Ishikawa (cell line): ENCODE measurements around the gene ZCCHC7.

Experiments
- CEBPB ChIP-seq: IDR thresholded peaks from 2 replicates; pipeline ENCODE4 v1.6.1; 2012
- CREB1 ChIP-seq: IDR thresholded peaks from 2 replicates; pipeline ENCODE4 v1.6.1; 2012; ENCODE audit warnings: low read depth
- EGR1 ChIP-seq: IDR thresholded peaks from 2 replicates; pipeline ENCODE4 v1.6.1; 2012
- EP300 ChIP-seq: IDR thresholded peaks from 2 replicates; pipeline ENCODE4 v1.6.1; 2012; ENCODE audit warnings: borderline replicate concordance
- FOXM1 ChIP-seq: IDR thresholded peaks from 2 replicates; pipeline ENCODE4 v1.6.1; 2012; ENCODE audit warnings: low read depth, borderline replicate concordance
- NFIC ChIP-seq: IDR thresholded peaks from 2 replicates; pipeline ENCODE4 v1.6.1; 2012
- RAD21 ChIP-seq: IDR thresholded peaks from 2 replicates; pipeline ENCODE4 v1.6.1; 2012; ENCODE audit warnings: low read depth
- TAF1 ChIP-seq: IDR thresholded peaks from 2 replicates; pipeline ENCODE4 v1.6.1; 2012; ENCODE audit warnings: low read depth, mild to moderate bottlenecking
- TCF12 ChIP-seq: IDR thresholded peaks from 2 replicates; pipeline ENCODE4 v1.6.1; 2012; ENCODE audit warnings: low read depth
- TEAD4 ChIP-seq: IDR thresholded peaks from 2 replicates; pipeline ENCODE4 v1.6.1; 2012
- YY1 ChIP-seq: IDR thresholded peaks from 2 replicates; pipeline ENCODE4 v1.6.1; 2012; ENCODE audit warnings: low read depth
- ZBTB7A ChIP-seq: IDR thresholded peaks from 2 replicates; pipeline ENCODE4 v1.6.1; 2012; ENCODE audit warnings: low read depth
- TF ChIP-seq, protein P1 (sequence below): IDR thresholded peaks from 2 replicates; pipeline ENCODE4 v1.6.1; 2012; ENCODE audit warnings: low read depth, mild to moderate bottlenecking
- TF ChIP-seq, protein P2 (sequence below): IDR thresholded peaks from 2 replicates; pipeline ENCODE4 v1.6.1; 2012
- TF ChIP-seq, protein P3 (sequence below): IDR thresholded peaks from 2 replicates; pipeline ENCODE4 v1.6.1; 2012

Gene ZCCHC7

DNA sequence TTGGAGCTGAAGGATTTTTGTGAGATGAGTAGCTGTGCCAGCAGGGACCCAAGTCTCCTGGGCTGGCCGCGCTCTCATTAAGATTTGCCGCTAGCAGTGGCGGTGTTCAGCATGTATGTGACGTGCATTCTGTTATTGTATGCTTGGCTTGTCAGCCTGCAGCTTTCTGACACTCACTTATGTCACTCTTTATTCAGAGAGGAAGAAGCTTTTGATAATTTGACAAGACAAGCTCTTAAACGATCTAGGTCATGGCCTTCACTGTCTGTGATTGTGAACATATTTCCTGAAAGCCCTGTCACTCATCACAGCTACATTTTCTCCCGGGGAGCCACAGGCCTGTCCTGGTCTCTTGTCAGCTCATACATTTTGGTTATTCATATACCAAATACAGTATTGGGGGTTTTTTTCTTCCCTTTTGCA is 203.9 kb downstream of the ZCCHC7 start:
- TF ChIP-seq RAD21 (no peak), EGR1 (no peak), NFIC (no peak), YY1 (no peak), FOXM1 (no peak), CREB1 (no peak), ZBTB7A (no peak), CEBPB (no peak), TCF12 (no peak), EP300 (no peak), TEAD4 (no peak), TAF1 (no peak)
- TF ChIP-seq, protein P1, sequence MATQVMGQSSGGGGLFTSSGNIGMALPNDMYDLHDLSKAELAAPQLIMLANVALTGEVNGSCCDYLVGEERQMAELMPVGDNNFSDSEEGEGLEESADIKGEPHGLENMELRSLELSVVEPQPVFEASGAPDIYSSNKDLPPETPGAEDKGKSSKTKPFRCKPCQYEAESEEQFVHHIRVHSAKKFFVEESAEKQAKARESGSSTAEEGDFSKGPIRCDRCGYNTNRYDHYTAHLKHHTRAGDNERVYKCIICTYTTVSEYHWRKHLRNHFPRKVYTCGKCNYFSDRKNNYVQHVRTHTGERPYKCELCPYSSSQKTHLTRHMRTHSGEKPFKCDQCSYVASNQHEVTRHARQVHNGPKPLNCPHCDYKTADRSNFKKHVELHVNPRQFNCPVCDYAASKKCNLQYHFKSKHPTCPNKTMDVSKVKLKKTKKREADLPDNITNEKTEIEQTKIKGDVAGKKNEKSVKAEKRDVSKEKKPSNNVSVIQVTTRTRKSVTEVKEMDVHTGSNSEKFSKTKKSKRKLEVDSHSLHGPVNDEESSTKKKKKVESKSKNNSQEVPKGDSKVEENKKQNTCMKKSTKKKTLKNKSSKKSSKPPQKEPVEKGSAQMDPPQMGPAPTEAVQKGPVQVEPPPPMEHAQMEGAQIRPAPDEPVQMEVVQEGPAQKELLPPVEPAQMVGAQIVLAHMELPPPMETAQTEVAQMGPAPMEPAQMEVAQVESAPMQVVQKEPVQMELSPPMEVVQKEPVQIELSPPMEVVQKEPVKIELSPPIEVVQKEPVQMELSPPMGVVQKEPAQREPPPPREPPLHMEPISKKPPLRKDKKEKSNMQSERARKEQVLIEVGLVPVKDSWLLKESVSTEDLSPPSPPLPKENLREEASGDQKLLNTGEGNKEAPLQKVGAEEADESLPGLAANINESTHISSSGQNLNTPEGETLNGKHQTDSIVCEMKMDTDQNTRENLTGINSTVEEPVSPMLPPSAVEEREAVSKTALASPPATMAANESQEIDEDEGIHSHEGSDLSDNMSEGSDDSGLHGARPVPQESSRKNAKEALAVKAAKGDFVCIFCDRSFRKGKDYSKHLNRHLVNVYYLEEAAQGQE = no peak
- TF ChIP-seq, protein P2, sequence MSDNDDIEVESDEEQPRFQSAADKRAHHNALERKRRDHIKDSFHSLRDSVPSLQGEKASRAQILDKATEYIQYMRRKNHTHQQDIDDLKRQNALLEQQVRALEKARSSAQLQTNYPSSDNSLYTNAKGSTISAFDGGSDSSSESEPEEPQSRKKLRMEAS = no peak
- TF ChIP-seq, protein P3, sequence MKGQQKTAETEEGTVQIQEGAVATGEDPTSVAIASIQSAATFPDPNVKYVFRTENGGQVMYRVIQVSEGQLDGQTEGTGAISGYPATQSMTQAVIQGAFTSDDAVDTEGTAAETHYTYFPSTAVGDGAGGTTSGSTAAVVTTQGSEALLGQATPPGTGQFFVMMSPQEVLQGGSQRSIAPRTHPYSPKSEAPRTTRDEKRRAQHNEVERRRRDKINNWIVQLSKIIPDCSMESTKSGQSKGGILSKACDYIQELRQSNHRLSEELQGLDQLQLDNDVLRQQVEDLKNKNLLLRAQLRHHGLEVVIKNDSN = no peak

DNA sequence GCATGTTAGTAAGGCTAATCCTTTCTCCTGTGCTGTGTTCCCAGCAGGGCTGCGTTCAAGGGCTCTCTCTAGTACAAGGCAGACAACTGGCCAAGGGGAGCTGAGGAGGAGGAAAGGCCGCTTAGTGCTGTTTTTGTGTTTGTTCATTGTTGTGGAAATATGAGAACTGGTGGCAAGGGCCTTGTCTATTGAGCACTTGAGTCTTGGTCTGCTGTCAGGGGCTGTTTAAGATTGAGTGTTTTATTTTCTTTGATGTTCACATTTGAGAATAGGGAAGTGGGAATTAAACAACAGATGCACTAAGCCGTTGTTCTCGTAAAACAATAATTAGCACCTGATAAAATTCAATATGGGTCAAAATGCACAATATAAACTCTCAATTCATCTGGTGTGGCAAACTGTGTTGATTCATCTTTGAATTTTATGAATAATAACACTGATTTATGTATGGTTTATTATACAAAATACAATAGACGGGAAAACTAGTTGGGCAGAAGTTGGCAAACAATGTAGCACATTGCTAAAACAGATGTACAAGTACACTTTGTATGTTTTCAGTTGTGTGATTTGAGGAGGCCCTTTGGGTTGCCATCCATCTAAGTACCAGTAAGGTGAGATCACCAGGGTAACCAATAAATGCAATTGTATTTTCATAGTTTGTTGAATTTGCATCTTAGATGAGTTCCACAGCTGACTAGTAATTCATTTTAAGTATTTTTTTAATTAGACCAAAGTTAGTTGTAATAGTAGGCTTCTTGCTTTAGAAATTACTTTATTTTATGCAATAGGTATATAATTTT is 204.5 kb downstream of the ZCCHC7 start:
- TF ChIP-seq, protein P3 = no peak
- TF ChIP-seq YY1 (no peak), ZBTB7A (no peak), TEAD4 (no peak), CEBPB (no peak), CREB1 (no peak), RAD21 (no peak), EGR1 (no peak), FOXM1 (no peak)
- TF ChIP-seq, protein P2 = no peak
- TF ChIP-seq, protein P1 = no peak

DNA sequence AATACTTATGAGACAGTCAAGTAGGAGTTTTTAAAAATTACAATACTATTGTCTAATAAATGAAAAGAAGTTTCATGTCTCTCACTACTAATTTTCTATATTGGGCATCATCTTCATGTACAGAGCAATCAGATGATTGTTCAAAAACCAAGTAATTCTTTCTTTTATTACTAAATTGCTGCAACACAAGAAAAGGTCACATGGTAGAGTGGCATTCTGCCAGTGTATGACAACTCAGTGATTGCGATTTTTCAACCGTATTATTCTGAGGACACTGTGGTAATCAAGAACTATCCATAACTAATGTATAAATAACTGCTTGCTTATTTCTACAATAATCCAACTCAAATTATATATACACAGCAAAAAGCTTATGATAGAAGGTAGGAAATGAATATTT is 205.4 kb downstream of the ZCCHC7 start:
- no peak for TF ChIP-seq RAD21
- TF ChIP-seq, protein P1 = no peak
- no peak for TF ChIP-seq NFIC
- TF ChIP-seq CEBPB = no peak

DNA sequence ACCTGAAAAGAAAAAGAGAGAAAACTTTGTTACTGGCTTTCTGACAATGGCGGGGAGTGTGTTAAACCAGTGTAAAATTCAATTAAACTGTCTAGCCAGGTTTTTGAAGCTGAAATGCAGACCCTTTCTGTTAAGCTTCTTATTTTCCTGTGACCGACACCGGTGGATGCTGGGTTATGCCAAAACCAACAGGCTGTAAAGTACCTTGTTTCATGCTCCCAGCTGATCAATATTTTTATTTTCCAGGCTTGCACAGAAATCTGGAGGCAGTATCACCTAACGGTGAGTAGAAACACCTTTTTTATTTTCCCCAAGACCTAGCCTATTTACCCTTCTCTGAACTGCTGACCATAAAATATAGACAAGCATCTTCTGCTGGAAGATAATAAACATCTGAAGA is 207.2 kb downstream of the ZCCHC7 start:
- TF ChIP-seq EGR1 (no peak), FOXM1 (no peak), TCF12 (no peak), YY1 (no peak), CEBPB (no peak), EP300 (no peak), TAF1 (no peak), ZBTB7A (no peak), TEAD4 (no peak), NFIC (no peak), CREB1 (no peak), RAD21 (no peak)
- TF ChIP-seq, protein P1 = no peak
- TF ChIP-seq, protein P3 = no peak
- TF ChIP-seq, protein P2 = no peak
